Osteoblast (primary cell): ENCODE results near the gene CALN1. TPM values are rescaled to one million over a fixed set of nuclear protein-coding genes. Genes with fewer than 3 reads are reported as not detected.

Experiments used
- DNase-seq: peaks from one replicate; pipeline ENCODE4 v3.0.0; 2011; ENCODE audit warnings: low spot score, mixed read lengths; ENCODE audit not compliant: insufficient read length; ENCODE audit errors: missing footprints
- H2AFZ ChIP-seq: 2 replicates; pipeline ENCODE4 v1.6.0; 2011; ENCODE audit warnings: mild to moderate bottlenecking, low read length
- H3K27ac ChIP-seq: 2 replicates; pipeline ENCODE4 v1.5.1; 2011; ENCODE audit warnings: mild to moderate bottlenecking, low read depth, low read length, moderate library complexity
- H3K27me3 ChIP-seq: 2 replicates; pipeline ENCODE4 v1.6.0; 2012; ENCODE audit warnings: mild to moderate bottlenecking, control low read depth, inconsistent platforms, low read length, moderate library complexity; ENCODE audit not compliant: insufficient read depth
- H3K36me3 ChIP-seq: 2 replicates; pipeline ENCODE4 v1.5.1; 2011; ENCODE audit warnings: mild to moderate bottlenecking, low read length, control low read depth, moderate library complexity; ENCODE audit not compliant: insufficient read depth
- H3K4me1 ChIP-seq: 2 replicates; pipeline ENCODE4 v1.5.1; 2011; ENCODE audit warnings: mild to moderate bottlenecking, low read length, control low read depth, moderate library complexity; ENCODE audit not compliant: insufficient read depth
- H3K4me2 ChIP-seq: 2 replicates; pipeline ENCODE4 v1.6.0; 2011; ENCODE audit warnings: mild to moderate bottlenecking, low read length; ENCODE audit not compliant: insufficient read depth
- H3K4me3 ChIP-seq: fragments of 200-600 bp; sonication (generic); 3 replicates; pipeline ENCODE4 v1.5.1; 2012; ENCODE audit warnings: mild to moderate bottlenecking, low read length, inconsistent platforms; ENCODE audit not compliant: insufficient read depth
- H3K79me2 ChIP-seq: 2 replicates; pipeline ENCODE4 v1.6.0; 2012; ENCODE audit warnings: mild to moderate bottlenecking, low read length, control low read depth, inconsistent platforms; ENCODE audit not compliant: insufficient read depth
- H3K9me3 ChIP-seq: 2 replicates; pipeline ENCODE4 v1.5.1; 2011; ENCODE audit warnings: low read depth, low read length, control low read depth
- H4K20me1 ChIP-seq: 2 replicates; pipeline ENCODE4 v1.6.0; 2012; ENCODE audit warnings: mild to moderate bottlenecking, low read length, control low read depth; ENCODE audit not compliant: insufficient read depth
- total RNA-seq: library from RNA; depleted of rRNA; stranded (reverse); fragments of >200 nt; gene quantifications from 2 replicates; pipeline ENCODE4 v1.2.3, GENCODE V29; 2012
- TF ChIP-seq, protein P1 (sequence below): IDR thresholded peaks from 2 replicates; pipeline ENCODE4 v1.5.1; 2011; ENCODE audit warnings: mild to moderate bottlenecking, low read depth, low read length, moderate library complexity; ENCODE audit errors: extremely low read depth

The CALN1 gene
- total RNA-seq, 1 donor: not detected

DNA sequence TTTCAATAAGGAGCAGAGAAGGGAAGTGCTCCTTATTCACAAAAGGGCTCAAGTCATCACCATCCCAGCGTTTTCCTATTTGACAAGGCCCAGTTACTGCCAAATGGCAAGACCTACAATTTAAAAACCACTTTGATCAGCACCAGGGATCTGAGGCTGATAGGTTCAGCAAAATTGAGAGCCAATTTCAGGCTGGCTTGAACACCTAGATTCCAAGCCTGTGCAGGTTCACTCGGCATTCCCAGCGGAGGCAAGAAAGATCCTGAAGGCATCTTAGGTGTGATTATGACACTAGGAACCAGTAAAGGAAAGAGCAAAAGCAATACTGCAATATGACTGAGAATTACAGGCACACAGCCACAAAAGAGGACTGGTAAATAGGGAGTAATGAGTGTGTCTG, 441.4 kb downstream of the CALN1 start:
- no peak for DNase-seq
- no peaks in the 10 kb centered on the region for H3K9me3 ChIP-seq
- H3K79me2 ChIP-seq: no peaks in the 10 kb centered on the region
- no peaks in the 10 kb centered on the region for H4K20me1 ChIP-seq
- H2AFZ ChIP-seq: no peak overlapping the region
- H3K4me2 ChIP-seq: no peak overlapping the region
- no peak overlapping the region for H3K27ac ChIP-seq
- no peak overlapping the region for H3K4me3 ChIP-seq
- H3K27me3 ChIP-seq: no peaks in the 10 kb centered on the region
- no peaks in the 10 kb centered on the region for H3K36me3 ChIP-seq
- TF ChIP-seq, protein P1, sequence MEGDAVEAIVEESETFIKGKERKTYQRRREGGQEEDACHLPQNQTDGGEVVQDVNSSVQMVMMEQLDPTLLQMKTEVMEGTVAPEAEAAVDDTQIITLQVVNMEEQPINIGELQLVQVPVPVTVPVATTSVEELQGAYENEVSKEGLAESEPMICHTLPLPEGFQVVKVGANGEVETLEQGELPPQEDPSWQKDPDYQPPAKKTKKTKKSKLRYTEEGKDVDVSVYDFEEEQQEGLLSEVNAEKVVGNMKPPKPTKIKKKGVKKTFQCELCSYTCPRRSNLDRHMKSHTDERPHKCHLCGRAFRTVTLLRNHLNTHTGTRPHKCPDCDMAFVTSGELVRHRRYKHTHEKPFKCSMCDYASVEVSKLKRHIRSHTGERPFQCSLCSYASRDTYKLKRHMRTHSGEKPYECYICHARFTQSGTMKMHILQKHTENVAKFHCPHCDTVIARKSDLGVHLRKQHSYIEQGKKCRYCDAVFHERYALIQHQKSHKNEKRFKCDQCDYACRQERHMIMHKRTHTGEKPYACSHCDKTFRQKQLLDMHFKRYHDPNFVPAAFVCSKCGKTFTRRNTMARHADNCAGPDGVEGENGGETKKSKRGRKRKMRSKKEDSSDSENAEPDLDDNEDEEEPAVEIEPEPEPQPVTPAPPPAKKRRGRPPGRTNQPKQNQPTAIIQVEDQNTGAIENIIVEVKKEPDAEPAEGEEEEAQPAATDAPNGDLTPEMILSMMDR: no peak
- no peaks in the 10 kb centered on the region for H3K4me1 ChIP-seq

DNA sequence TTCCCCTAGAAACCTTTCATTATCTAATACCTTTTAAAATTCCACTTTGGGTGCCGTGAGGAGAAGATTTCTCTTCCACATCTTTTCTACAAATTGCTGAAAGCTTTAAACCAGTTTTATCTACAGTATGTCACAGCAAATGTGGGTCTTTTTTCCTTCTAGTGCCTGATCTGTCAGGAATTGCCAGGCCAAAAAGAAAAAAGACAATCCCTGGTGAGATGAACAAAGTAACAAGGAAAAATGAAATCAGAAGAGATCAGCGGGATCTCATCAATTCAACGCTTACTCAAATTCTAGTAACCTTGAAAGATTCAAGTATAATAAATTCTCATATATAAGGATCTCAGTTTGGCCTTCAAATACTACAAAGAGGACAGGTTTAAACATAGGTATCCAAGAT, 449.5 kb downstream of the CALN1 start:
- H3K27me3 ChIP-seq: no peaks in the 10 kb centered on the region
- H3K79me2 ChIP-seq: no peaks in the 10 kb centered on the region

DNA sequence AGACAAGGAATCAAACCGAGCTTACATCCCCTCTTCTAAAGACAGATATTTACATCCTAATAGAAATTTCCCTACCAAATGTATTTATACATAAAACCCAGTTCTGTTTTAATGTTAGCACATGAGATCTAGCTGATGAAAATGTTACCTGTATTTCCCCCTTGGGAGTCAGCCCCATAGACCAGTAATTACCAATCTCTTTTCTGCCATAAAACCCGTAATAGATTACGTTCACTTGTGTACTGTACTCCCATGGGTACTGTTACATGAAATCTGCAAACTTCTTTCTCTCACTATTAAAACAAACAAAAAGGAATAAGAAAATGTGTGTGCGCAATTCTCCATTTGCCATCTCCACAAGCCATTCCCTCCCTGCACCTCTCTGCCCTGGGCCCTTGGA, 450.9 kb downstream of the CALN1 start:
- Histone ChIP-seq H3K4me2 (no peak overlapping the region), H3K27ac (no peak overlapping the region), H3K36me3 (no peaks in the 10 kb centered on the region)

More for the DNA sequence above, 449.5 kb downstream of the CALN1 start:
- Histone ChIP-seq H3K36me3 (no peaks in the 10 kb centered on the region), H3K9me3 (no peaks in the 10 kb centered on the region), H3K4me1 (no peaks in the 10 kb centered on the region), H3K27ac (no peak overlapping the region), H3K4me3 (no peak overlapping the region), H4K20me1 (no peaks in the 10 kb centered on the region), H3K4me2 (no peak overlapping the region), H2AFZ (no peak overlapping the region)
- DNase-seq: no peak
- TF ChIP-seq, protein P1: no peak

DNA sequence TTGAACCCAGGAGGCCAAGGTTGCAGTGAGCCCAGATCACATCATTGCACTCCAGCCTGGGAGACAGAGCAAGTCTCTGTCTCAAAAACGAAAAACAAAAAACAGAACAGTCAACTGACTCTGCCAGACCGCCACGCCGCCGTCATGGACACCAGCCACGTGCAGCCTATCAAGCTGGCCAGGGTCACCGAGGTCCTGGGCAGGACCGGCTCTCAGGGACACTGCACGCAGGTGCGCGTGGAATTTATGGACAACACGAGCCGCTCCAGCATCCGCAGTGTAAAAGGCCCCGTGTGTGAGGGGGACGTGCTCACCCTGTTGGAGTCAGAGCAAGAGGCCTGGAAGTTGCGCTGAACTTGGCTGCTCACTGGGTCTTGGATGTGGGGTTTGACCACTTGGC, 470.0 kb downstream of the CALN1 start:
- no peak for DNase-seq
- Histone ChIP-seq H3K4me3 (no peak overlapping the region), H3K9me3 (no peaks in the 10 kb centered on the region), H3K4me2 (no peak overlapping the region), H3K79me2 (no peaks in the 10 kb centered on the region), H3K27ac (no peak overlapping the region), H3K36me3 (no peaks in the 10 kb centered on the region), H2AFZ (no peak overlapping the region), H4K20me1 (no peaks in the 10 kb centered on the region), H3K27me3 (no peaks in the 10 kb centered on the region), H3K4me1 (no peaks in the 10 kb centered on the region)
- TF ChIP-seq, protein P1: no peak

More for the DNA sequence above, 450.9 kb downstream of the CALN1 start:
- Histone ChIP-seq H3K79me2 (no peaks in the 10 kb centered on the region), H3K9me3 (no peaks in the 10 kb centered on the region), H3K4me3 (no peak overlapping the region), H3K4me1 (no peaks in the 10 kb centered on the region), H2AFZ (no peak overlapping the region), H4K20me1 (no peaks in the 10 kb centered on the region), H3K27me3 (no peaks in the 10 kb centered on the region)
- TF ChIP-seq, protein P1: no peak
- no peak for DNase-seq
